GM18505 (cell line): ENCODE results near the gene ATP2C2.
"Not testable (repeated sequence)": the region's sequence is repeated elsewhere in the genome, so short reads cannot be mapped to it uniquely, and the experiment has no call there.

Source experiments
- ATAC-seq: cut with Tn5 transposase; IDR thresholded peaks from one replicate; pipeline ENCODE4 v1.9.1; 2021; ENCODE audit not compliant: unreplicated experiment
- POLR2A ChIP-seq: IDR thresholded peaks from 4 replicates; pipeline ENCODE4 v1.6.1; 2011; ENCODE audit warnings: borderline replicate concordance; ENCODE audit not compliant: insufficient read depth, insufficient read length; ENCODE audit errors: extremely low read depth

ATP2C2 gene

DNA sequence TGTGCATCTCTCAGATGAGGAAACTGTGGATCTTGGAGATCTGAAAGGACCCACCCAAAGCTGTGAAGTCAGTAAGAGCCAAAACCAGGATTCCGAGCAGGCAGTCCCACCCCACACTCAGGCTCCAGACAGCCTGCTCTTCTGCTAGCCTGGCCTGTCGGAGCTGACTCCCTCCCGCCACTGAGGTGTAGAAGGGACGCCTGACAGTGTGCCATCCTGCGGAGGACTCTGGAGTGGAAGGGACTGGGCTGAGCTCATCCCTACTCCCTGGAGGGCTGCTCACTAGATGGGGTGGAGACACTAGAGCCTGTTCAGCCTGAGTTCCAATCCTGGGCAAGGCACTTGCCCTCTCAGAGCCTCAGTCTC, 37.7 kb upstream of the ATP2C2 start:
- no peak for TF ChIP-seq POLR2A
- no peak for ATAC-seq

DNA sequence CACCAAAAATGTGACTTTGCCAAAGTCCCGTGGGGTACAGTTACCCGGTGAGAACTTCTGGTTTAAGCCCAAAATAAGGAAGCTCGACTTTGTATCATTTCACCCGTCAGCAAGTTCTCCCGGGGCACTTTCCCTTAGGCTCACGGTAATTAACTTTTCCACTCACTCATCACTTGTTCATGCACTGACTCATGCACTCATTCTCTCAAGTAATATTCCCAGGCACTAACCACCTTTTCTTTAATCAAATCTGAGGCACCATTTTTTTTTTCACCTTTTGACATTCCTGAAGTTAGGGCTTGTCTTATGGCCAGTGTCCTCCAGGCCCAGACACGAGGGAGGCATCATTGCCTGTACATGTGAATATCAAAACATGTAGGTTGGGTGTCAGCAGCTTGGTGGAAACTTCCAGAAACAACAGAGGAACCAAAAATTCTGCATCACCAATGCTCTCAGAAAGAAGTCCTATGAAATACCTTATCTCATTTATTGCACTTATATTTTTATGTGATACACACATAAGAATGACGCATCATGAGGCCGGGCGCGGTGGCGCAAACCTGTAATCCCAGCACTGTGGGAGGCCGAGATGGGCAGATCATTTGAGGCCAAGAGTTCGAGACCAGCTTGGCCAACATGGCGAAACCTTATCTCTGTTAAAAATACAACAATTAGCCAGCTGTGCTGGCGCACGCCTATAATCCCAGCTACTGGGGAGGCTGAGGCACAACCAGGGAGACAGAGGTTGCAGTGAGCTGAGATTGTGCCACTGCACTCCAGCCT, 36.1 kb upstream of the ATP2C2 start:
- ATAC-seq, result no peak
- TF ChIP-seq POLR2A, result no peak

DNA sequence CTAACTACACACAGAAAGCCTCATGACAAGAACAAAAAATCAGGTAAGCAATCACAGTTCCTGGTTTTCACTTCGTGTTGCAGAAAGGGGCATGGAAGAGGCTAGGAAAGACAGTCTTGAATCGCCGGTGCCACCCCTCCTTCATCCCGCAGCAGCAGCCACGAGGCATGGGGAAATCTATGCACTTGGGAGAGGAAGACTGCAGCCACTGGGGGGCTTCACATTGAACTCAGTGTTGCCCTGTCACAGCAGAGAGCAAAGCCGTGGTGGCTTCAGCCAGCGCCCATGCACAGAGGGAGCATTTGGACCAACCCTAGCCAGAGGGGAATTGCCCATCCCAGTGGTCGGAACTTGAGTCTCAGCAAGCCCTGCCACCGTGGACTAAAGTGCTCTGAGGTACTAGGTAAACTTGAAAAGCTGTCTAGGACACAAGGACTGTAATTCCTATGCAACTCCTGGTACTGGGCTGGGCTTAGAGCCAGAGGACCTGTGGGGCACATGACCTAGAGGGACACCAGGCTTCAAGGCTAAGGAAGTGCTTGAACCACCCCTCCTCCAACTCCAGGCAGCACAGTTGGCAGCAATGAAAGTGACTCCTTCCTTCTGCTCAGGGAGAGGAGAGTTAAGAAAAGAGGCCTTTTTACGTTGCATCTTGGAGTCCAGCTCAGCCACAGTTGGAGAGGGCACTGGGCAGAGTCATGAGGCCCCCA, 35.2 kb upstream of the ATP2C2 start:
- TF ChIP-seq POLR2A, result no peak
- no peak for ATAC-seq

DNA sequence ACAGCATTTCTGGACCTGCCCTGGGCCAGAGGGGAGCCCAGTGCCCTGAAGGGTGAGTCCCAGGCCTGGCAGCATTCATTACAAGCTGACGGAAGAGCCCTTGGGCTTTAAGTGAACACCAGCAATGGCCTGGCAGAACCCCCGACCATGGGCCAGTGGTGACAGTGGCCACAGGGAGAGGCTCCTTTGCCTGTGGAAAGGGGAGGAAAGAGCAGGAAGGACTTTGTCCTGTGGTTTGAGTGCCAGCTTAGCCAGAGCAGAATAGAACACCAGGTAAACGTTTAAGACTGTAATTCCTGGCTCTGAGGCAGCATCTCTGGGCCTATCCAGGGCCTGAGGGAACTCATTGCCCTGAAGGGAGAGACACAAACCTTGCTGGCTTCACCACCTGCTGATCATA, 34.3 kb upstream of the ATP2C2 start:
- no peak for ATAC-seq
- no peak for TF ChIP-seq POLR2A

DNA sequence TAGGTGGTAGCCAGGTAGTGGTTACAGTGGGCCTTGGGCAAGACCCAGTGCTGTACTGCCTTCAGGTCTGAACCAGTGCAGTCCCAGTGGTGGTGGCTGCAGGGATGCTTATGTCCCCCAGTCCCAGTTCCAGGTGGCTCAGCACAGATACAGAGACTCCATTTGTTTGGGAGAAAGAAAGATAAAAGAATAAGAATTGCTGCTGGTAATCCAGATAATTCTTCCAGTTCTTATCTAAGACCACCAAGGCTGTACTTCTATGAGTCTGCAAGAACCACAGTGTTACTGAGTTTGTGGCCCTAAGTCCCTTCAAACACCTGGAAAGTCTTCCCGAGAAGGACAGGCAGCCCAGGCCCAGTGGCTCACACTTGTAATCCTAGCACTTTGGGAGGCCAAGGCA, 33.9 kb upstream of the ATP2C2 start:
- TF ChIP-seq POLR2A, result no peak
- no peak for ATAC-seq

DNA sequence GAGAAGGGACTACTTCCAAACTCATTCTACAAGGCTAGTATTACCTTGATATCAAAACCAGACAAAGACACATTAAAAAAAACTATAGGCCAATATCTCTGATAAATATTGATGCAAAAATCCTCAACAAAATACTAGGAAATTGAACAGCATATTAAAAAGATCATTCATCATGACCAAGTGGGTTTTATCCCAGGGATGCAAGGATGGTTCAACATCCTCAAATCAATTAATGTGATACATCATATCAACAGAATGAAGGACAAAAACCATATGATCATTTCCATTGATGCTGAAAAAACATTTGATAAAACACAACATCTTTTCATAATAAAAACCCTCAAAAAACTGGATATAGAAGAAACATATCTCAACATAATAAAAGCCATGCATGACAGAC, 31.1 kb upstream of the ATP2C2 start:
- ATAC-seq, result not testable (repeated sequence)

DNA sequence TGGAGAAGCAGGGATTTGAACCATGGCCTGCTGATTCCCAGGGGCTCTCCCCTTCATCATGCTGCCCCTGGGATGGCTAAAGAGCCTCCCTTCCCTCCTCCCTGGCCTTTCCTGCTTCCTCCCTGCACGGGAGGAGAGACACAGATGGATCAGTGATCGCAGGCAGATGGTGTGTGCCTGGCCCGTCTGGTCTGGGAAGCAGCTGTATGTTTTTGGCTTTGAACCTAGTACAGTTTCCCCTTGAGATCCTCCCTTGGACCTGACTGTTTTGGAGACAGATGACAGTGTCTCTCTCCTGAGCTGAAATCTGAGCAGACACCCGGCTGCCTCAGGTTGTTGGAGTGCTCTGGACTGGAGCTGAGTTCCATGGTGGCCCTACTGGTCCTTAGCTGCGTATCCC, 29.0 kb upstream of the ATP2C2 start:
- TF ChIP-seq POLR2A, result no peak
- ATAC-seq, result no peak

DNA sequence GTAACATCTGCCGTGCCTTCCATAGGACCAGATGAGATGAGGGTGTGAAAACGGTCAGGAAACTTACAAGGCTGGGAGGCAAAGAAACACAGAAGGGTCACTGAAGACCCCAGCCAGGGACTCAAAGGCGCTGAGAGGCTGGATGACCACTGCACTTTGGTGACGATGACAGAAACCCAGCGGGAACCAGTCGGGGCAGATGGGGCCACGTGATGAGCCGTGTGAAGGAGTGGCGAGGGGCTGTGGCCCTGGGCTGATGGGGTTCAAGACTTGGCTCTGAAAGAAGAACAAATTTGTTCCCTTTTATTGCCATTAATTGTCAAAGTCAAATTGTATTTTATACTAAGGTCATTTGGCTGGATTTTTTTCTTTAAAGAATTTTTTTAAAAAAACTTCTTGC, 28.6 kb upstream of the ATP2C2 start:
- no peak for TF ChIP-seq POLR2A
- ATAC-seq, result no peak

DNA sequence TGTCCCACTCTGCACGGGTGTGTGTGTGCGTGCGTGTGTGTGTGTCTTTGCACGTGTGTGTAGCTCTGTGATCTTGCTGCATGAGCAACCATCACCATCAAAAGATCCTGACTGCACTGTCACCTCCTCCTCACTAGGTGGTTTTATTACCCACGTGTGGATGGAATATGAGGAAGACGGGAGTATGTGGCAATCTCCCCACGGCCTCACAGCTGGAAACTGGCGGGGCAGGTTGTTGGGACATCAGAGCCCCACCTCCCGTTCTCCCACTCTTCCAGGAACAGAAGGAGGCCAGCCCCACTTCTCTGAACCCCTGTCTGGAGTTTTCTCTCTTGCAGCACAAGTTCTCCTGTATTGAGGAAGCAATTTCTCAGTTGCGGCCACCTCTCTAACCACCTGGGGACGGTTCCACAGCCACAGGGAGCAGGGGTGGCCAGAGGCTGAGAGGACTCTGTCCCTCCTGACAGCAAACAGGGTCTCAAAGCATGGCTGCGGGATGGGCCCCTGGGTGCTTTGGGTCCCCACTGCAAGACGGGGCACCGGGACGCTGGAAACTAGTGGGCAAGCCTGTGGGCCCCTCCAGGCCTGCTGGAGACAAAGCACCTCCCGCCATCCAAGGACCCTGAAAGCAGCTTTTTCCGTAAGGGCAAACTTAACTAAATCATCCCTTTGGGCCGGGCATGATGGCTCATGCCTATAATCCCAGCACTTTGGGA, 27.9 kb upstream of the ATP2C2 start:
- no peak for TF ChIP-seq POLR2A
- no peak for ATAC-seq

DNA sequence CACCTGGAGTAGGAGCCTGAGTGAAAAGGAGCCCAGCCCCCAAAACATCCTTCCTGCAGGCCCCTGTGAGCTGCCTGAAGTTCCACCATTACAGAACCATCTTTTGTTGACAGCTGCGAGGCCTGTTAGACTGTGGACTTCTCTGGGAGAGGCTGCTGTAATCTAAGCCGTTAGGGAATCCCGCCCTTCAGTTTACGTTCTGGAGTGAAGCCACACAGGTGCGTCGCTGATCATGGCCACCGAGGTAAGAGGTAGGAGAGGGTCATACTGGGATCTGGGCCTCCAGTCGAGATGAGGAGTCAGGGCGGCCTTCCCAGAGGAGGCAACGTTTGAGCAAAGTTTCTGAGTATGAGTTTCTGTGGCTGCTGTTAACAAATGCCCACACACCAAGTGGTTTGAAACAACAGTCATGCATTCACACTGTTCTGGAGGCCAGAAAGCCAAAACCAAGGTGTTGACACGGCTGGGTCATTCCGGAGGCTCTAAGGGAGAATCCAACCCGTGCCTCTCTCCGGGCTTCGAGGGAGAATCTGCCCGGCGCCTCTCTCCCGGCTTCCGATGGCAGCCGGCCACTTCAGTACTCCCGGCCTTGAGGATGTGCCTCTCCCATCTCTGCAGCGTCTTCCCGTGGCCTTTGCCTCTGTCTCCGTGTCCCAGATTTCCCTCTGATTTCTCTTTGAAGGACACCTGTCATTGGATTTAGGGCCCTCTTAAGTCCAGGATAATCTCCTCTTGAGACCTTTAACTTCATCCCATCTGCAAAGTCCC, 26.6 kb upstream of the ATP2C2 start:
- no peak for TF ChIP-seq POLR2A
- ATAC-seq, result no peak

DNA sequence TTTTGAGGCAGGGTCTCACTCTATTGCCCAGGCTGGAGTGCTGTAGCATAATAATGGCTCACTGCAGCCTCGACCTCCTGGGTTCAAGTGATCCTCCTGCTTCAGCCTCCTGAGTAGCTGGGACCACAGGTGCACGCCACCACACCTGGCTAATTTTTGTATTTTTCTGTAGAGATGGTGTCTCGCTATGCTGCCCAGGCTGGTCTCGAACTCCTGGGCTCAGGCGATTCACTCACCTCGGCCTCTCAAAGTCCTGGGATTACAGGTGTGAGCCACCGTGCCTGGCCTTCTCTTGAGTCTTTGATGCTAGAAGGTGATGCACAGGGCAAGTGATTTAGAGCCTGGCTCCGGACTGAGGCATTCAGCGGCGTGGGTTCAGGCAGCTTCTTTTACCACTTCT, 24.5 kb upstream of the ATP2C2 start:
- ATAC-seq, result not testable (repeated sequence)

DNA sequence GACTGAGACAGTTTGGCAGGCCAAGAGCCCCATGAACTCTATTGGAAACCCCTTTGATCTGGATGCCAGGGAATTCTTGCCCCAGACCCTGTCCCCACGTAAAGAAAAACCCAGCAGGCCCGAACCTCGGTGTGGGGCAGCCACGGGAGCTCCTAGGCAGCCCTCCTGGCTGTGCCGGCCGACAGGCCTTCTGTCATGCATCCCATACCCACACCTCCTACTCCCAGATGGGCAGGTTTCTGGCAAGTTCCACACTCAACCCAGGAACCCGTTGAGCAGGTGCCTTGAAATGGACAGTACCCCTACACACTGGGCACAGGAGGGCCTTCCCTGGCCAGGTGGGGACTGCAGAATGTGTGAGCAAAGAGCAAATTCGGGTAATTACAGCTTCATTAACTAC, 23.6 kb upstream of the ATP2C2 start:
- no peak for TF ChIP-seq POLR2A
- ATAC-seq, result no peak

DNA sequence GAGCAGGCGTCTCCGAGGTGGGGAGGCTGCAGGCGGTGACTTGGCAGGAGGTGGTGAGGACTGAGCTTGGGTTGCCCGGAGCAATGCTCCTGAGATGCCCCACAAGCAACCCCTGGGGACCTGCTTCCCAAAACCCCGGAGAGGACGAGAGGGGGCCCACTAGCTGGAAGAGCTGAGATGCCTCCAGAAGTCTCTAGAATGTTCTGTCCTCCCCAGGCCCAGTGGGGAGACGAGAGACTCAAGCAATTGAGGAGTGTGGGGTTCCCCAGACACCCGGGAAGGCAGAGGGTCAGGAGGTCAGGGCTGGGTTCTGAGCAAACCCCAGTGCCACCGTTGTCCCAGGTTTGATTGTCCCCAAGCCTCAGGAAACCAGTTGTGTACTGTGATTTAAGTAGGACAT, 21.2 kb upstream of the ATP2C2 start:
- no peak for TF ChIP-seq POLR2A
- ATAC-seq, result no peak
